Panc1 (cell line): ENCODE measurements around the gene ELSPBP1.

ENCODE experiments used
- POLR2AphosphoS5 ChIP-seq: IDR thresholded peaks from 2 replicates; pipeline ENCODE4 v1.6.1; 2012; ENCODE audit warnings: mild to moderate bottlenecking, low read depth, low read length, moderate library complexity
- SIN3A ChIP-seq: IDR thresholded peaks from 2 replicates; pipeline ENCODE4 v1.6.1; 2012; ENCODE audit warnings: low read depth, mild to moderate bottlenecking, low read length, moderate library complexity, borderline replicate concordance; ENCODE audit not compliant: insufficient read depth
- TCF7L2 ChIP-seq: IDR thresholded peaks from 2 replicates; pipeline ENCODE4 v1.6.1; 2011; ENCODE audit warnings: mild to moderate bottlenecking, low read depth, low read length, inconsistent platforms
- TF ChIP-seq, protein P1 (sequence below): fragments of 450-650 bp; IDR thresholded peaks from 2 replicates; pipeline ENCODE4 v1.5.1; 2017; ENCODE audit warnings: mild to moderate bottlenecking
- TF ChIP-seq, protein P2 (sequence below), 2 experiments: IDR thresholded peaks; 2 replicates each; pipeline ENCODE4 v1.6.1; 2011 to 2012; ENCODE audit warnings: low read depth in 2 of 2, control low read depth in 1 of 2, low read length in 1 of 2, mild to moderate bottlenecking in 1 of 2, moderate library complexity in 1 of 2; ENCODE audit not compliant: insufficient read depth in 1 of 2

DNA sequence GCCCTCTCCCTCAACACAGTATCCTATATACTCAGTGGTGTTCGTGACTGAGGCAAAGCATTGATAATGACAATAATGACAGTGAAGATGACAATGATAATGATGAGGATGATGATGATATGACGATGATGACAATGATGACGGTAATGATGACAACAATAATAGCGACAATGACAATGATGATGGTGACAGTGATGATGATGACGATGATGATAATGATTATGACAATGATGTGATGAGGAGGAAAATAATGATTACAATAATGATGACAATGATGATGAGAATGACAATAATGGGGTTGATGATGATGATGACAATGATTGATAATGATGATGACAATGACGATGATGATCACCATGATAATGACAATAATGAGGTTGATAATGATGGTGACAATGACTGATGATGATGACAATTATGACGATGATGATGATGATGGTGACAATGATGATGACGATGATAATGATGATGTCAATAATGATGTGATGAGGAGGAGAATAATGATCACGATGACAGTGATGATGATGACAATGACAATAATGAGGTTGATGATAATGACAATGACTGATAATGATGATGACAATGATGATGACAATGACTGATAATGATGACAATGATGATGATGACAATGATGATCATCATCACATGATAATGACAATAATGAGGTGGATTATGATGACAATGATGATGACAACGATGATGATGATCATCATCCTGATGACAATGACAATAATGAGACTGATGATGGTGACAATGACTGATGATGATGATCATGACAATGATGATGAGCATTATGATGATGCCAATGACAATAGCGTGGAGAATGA is 16.7 kb downstream of the ELSPBP1 start:
- TF ChIP-seq, protein P1, sequence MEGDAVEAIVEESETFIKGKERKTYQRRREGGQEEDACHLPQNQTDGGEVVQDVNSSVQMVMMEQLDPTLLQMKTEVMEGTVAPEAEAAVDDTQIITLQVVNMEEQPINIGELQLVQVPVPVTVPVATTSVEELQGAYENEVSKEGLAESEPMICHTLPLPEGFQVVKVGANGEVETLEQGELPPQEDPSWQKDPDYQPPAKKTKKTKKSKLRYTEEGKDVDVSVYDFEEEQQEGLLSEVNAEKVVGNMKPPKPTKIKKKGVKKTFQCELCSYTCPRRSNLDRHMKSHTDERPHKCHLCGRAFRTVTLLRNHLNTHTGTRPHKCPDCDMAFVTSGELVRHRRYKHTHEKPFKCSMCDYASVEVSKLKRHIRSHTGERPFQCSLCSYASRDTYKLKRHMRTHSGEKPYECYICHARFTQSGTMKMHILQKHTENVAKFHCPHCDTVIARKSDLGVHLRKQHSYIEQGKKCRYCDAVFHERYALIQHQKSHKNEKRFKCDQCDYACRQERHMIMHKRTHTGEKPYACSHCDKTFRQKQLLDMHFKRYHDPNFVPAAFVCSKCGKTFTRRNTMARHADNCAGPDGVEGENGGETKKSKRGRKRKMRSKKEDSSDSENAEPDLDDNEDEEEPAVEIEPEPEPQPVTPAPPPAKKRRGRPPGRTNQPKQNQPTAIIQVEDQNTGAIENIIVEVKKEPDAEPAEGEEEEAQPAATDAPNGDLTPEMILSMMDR, result no peak
- no peak for TF ChIP-seq POLR2AphosphoS5
- no peak for TF ChIP-seq TCF7L2
- TF ChIP-seq, protein P2, sequence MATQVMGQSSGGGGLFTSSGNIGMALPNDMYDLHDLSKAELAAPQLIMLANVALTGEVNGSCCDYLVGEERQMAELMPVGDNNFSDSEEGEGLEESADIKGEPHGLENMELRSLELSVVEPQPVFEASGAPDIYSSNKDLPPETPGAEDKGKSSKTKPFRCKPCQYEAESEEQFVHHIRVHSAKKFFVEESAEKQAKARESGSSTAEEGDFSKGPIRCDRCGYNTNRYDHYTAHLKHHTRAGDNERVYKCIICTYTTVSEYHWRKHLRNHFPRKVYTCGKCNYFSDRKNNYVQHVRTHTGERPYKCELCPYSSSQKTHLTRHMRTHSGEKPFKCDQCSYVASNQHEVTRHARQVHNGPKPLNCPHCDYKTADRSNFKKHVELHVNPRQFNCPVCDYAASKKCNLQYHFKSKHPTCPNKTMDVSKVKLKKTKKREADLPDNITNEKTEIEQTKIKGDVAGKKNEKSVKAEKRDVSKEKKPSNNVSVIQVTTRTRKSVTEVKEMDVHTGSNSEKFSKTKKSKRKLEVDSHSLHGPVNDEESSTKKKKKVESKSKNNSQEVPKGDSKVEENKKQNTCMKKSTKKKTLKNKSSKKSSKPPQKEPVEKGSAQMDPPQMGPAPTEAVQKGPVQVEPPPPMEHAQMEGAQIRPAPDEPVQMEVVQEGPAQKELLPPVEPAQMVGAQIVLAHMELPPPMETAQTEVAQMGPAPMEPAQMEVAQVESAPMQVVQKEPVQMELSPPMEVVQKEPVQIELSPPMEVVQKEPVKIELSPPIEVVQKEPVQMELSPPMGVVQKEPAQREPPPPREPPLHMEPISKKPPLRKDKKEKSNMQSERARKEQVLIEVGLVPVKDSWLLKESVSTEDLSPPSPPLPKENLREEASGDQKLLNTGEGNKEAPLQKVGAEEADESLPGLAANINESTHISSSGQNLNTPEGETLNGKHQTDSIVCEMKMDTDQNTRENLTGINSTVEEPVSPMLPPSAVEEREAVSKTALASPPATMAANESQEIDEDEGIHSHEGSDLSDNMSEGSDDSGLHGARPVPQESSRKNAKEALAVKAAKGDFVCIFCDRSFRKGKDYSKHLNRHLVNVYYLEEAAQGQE (IDR thresholded peaks at IDR 0.05; ENCODE audit: insufficient read depth in 1 of 2, low read depth in 2 of 2, low read length in 1 of 2), result no peak
- no peak for TF ChIP-seq SIN3A
